Duodenal mucosa (tissue), 2 donors: ENCODE results near the gene HIBADH.
A peak's percentile ranks its signal among the peaks of the same experiment; 100 is the strongest.

Source experiments
- H3K27ac ChIP-seq: one replicate; pipeline ENCODE4 v1.7.0; 2013; ENCODE audit warnings: low read depth, low read length
- H3K27me3 ChIP-seq, 2 donors: one replicate each; pipeline ENCODE4 v1.7.0; 2013; ENCODE audit warnings: low read length in 2 of 2, control low read depth in 1 of 2; ENCODE audit not compliant: insufficient read depth in 2 of 2, control insufficient read depth in 1 of 2
- H3K36me3 ChIP-seq, 2 donors: one replicate each; pipeline ENCODE4 v1.7.0; 2013; ENCODE audit warnings: low read length in 2 of 2, control low read depth in 1 of 2; ENCODE audit not compliant: insufficient read depth in 2 of 2, control insufficient read depth in 1 of 2
- H3K4me1 ChIP-seq, 2 donors: one replicate each; pipeline ENCODE4 v1.7.0; 2013; ENCODE audit warnings: low read length in 2 of 2, control low read depth in 1 of 2; ENCODE audit not compliant: insufficient read depth in 2 of 2, control insufficient read depth in 1 of 2
- H3K4me3 ChIP-seq, 2 donors: one replicate each; pipeline ENCODE4 v1.7.0; 2013; ENCODE audit warnings: low read length in 2 of 2, low read depth in 1 of 2
- H3K9ac ChIP-seq, 2 donors: one replicate each; pipeline ENCODE4 v1.7.0; 2013; ENCODE audit warnings: low read length in 2 of 2, low read depth in 1 of 2
- H3K9me3 ChIP-seq, 2 donors: one replicate each; pipeline ENCODE4 v1.7.0; 2013; ENCODE audit warnings: low read length in 2 of 2, control low read depth in 1 of 2; ENCODE audit not compliant: control insufficient read depth in 1 of 2

Gene HIBADH

DNA sequence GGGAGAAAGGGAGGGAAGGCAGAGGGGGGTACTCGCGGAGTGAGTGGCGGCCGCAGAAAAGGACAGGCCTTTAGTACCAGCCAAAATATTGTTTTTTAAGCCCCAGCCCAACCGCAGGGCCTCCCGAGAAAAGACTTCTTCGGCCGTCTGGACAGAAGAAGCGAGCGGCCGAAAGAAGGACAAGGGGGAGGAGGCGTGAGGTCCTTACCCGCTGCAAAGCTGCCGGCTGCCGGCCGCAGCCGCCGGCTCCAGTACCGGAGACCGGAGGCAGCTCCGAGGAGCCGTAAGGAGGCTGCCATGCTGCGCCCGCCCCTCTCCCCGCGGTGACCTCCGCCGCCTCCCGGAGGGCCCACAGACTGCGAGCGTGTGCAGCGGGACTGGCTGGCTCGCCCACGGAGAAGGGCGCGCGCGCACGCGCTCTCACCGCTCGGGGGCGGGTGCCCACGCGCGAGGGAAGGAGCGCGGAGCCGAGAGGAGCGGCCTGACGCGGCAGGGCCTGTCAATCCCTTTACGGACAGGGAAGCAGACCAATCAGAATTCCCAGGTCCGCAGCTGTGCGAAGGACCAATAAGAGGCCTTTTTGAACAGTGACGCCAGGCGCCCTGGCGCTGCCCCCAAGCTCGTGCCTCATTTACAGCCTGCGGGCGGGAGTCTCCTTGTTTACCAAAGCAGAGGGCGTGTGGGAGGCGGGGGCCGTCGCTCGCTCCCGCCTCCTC lies at the start of gene HIBADH:
TSS of gene HIBADH (minus strand) at position 394 of the 716 bp plus-strand sequence. CDS start at position 299, 95 bp downstream.
- Histone ChIP-seq H3K4me1 (peaks cover 14 to 15% of the 10 kb centered on the region in 2 donors), H3K9ac (peak within 1 kb of the TSS; percentile 91 to 97), H3K36me3 (no peaks in the 10 kb centered on the region), H3K9me3 (no peaks in the 10 kb centered on the region), H3K27me3 (no peaks in the 10 kb centered on the region), H3K4me3 (peak within 1 kb of the TSS; percentile 91 to 97), H3K27ac (peak within 1 kb of the TSS; percentile 76)

DNA sequence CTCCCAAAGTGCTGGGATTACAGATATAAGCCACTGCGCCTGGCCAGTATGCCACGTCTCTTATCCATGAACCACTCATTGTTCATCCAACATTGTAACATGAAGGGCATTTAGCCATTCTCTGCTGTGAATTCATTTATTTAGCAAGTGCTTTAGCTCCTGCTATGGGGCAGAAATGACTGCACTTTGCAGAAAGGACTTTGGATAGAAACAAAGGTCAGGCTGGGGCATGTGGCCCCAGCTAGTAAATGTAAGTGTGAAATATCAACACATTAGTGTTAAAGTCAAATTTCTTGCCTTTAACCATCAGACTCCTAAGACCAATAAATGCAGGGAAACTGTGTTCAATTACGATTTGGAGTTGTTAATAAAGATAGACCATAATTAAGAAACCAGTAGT lies 49.5 kb upstream of the HIBADH start:
- H3K9me3 ChIP-seq: no peaks in the 10 kb centered on the region
- no peak overlapping the region for H3K4me3 ChIP-seq
- H3K27ac ChIP-seq: no peak overlapping the region
- H3K36me3 ChIP-seq: no peaks in the 10 kb centered on the region
- no peak overlapping the region for H3K9ac ChIP-seq
- H3K27me3 ChIP-seq: no peaks in the 10 kb centered on the region
- peaks cover 18 to 30% of the 10 kb centered on the region in 2 donors for H3K4me1 ChIP-seq

DNA sequence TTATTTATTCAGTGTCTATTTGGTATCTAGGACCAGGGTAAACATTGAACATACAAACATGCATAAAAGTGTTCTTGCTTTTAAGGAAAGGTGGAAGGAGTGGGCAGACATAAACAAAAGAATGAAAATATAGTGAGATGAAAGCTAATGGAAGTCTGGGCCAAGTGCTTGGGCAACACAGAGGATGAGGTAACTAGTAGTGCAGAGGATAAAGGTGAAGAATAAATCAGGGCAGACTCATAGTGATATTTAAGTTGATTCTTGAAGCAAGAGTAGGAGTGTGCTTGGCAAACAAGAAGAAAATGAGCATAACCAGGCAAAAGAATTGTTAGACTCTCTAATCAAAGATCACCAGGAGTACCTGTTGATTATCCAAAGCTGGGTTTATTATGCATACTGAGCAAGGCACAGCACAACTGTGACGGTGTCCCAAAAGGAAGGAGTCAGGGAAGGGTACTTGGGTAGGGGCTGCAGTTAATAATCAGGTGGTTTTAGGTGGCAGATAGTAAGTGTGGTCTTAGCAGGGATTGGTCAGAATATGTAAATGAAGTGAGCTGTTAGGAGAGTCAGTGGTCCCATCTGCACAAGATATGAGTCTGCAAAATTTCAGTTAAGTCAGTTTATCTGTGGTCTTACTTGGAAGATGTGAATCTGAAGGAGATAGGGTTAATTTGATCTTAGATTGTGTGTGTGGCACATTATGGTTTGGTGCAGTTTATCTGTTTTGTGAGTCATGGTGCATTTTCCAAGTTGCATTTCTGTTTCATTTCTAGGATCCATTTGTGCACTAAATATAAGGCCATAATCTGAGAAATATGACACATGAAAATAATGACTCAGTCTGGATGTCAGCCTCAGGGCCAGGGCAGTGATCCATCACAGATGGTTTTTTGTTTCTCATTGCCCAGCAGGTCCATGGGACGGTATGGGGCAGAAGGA lies 46.7 kb upstream of the HIBADH start:
- no peaks in the 10 kb centered on the region for H3K36me3 ChIP-seq

DNA sequence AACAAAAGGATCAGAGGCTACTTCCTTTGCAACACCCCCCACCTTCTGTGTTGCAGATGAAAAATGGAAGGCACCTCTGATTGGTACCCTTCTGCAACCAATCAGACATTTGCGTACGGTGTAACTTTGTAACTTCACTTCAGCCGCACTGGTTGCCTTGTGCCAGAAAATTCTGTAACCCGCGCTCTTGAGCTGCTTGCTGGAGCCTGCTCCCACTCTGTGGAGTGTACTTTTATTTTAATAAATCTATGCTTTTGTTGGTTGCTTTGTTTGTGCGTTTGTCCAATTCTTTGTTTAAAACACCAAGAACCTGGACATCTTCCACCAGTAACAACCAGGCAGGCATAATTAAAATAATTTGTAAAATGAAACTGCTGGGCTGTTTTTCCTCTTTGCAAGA lies 45.8 kb upstream of the HIBADH start:
- Histone ChIP-seq H3K9ac (no peak overlapping the region), H3K36me3 (no peaks in the 10 kb centered on the region), H3K4me3 (no peak overlapping the region), H3K4me1 (no peaks in the 10 kb centered on the region), H3K27me3 (no peaks in the 10 kb centered on the region), H3K27ac (no peak overlapping the region), H3K9me3 (no peaks in the 10 kb centered on the region)

More for the DNA sequence above, 46.7 kb upstream of the HIBADH start:
- H3K27ac ChIP-seq: no peak overlapping the region
- no peak overlapping the region for H3K4me3 ChIP-seq
- H3K4me1 ChIP-seq: peaks cover 6 to 7% of the 10 kb centered on the region in 2 donors
- no peak overlapping the region for H3K9ac ChIP-seq
- no peaks in the 10 kb centered on the region for H3K9me3 ChIP-seq
- H3K27me3 ChIP-seq: no peaks in the 10 kb centered on the region

DNA sequence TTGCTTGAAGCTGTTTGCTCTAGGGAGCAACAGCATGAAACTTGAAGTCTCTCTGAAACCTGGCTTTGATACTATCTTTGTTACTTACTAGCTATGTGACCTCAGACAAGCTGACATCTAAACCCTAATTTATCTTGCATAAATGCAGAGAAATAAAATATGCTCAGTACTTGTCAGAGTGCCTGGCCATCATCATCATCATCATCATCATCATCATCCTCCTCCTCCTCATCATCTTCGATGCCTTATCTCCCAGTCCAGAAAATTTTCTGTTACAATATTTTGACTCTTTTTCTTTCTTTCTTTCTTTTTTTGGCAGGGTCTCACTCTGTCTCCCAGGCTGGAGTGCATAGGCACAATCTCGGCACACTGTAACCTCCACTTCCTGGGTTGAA lies 42.5 kb upstream of the HIBADH start:
- Histone ChIP-seq H3K27ac (no peak overlapping the region), H3K4me1 (no peaks in the 10 kb centered on the region), H3K4me3 (no peak overlapping the region), H3K36me3 (no peaks in the 10 kb centered on the region), H3K9ac (no peak overlapping the region), H3K27me3 (no peaks in the 10 kb centered on the region), H3K9me3 (no peaks in the 10 kb centered on the region)

DNA sequence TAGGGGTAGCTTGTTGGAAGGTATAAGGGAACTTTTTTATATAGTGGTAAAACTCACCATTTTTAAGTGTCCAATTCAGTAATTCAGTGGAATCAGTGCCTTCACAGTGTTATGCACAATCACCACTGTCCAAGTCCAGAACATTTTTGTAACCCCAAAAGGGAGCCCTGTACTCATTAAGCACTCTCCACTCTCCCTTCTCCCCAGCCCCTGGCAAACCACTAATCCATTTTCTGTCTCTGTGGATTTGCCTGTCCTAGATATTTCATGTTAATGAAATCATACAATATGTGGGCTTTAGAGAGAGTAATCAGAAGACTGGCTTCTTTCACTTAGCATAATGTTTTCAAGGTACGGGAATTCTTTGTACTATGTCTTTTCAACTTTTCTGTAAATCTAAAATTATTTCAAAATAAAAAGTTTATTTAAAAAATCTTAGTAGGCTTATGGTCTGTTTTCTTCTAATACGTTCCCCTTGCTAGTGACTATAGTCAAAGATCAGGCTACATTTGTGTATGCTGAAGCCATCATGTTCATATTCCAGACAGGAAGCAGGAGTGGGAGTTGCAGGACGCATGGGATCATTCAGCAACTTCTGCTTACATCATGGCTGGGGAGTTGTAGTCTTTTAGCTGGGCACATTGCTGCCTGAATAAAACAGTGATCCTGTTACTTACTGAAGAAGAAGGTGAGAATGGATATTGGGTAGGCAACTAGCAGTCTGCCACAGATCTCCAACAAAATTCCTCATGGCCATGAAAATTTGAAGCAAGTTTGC lies 41.9 kb upstream of the HIBADH start:
- Histone ChIP-seq H3K4me3 (no peak overlapping the region), H3K36me3 (no peaks in the 10 kb centered on the region), H3K4me1 (no peaks in the 10 kb centered on the region), H3K27ac (no peak overlapping the region), H3K27me3 (no peaks in the 10 kb centered on the region), H3K9ac (no peak overlapping the region), H3K9me3 (no peaks in the 10 kb centered on the region)

DNA sequence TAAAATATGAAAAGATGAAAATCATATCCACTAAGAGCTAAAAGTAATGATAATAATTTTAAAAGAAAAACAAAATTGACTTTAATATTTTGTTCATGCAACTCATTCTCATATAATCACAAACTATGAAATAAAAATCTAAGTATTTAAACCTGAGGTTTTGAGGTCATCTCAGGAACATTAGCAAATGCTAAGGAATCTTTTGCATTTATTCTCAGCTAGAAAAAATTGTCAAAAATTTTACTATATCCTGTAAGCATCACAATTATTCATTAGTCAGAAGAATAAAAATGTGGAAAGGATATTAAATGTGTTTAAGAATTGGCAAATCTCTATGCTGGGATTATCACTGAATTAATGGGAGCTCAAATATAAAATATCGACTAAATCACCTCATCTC lies 40.5 kb upstream of the HIBADH start:
- peaks cover 0 to 5% of the 10 kb centered on the region in 2 donors for H3K4me1 ChIP-seq
- H3K4me3 ChIP-seq: no peak overlapping the region
- H3K27me3 ChIP-seq: no peaks in the 10 kb centered on the region
- no peaks in the 10 kb centered on the region for H3K36me3 ChIP-seq
- H3K9me3 ChIP-seq: no peaks in the 10 kb centered on the region
- H3K27ac ChIP-seq: no peak overlapping the region
- no peak overlapping the region for H3K9ac ChIP-seq

DNA sequence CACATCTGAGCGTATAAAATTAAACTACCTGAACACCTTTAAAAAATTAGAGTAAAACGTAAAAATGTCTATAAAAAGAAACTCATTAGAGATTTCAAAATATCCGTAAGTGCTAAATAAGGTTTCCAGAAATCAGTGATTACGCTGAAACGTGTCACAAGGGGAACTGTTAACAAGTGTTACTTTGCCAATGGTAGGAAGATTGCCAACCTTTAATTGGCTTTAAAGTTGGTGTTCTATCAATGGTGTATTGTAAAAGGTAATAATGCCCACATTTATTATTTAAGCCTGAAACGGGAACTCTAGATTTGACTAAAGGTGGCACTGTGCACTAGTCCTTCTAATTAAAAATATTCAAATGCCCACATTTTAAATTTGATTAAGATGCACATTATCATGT lies 37.8 kb upstream of the HIBADH start:
- H3K27me3 ChIP-seq: no peaks in the 10 kb centered on the region
- H3K27ac ChIP-seq: no peak overlapping the region
- H3K9me3 ChIP-seq: no peaks in the 10 kb centered on the region
- peaks cover 3 to 9% of the 10 kb centered on the region in 2 donors for H3K4me1 ChIP-seq
- no peak overlapping the region for H3K9ac ChIP-seq
- H3K4me3 ChIP-seq: no peak overlapping the region
- H3K36me3 ChIP-seq: no peaks in the 10 kb centered on the region

DNA sequence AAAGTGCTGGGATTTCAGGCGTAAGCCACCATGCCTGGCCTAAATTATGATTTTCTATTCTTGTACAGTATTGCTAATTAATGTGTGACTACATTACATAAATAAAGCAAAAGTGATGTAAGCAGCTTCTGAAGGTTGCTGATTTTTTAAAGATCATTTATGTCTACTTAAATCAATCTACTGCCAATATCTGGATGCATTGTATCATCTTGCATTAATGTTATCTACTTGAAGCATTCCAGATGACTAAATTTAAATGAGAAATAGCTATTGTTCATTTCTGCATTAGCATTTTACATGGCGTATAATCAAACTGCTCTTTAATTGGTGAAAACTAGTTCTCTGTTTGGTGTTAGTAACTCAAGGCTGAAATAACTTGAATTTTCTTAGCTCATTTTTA lies 37.1 kb upstream of the HIBADH start:
- no peaks in the 10 kb centered on the region for H3K9me3 ChIP-seq
- H3K4me3 ChIP-seq: no peak overlapping the region
- no peak overlapping the region for H3K9ac ChIP-seq
- no peak overlapping the region for H3K27ac ChIP-seq
- H3K36me3 ChIP-seq: no peaks in the 10 kb centered on the region
- peaks cover 3 to 9% of the 10 kb centered on the region in 2 donors for H3K4me1 ChIP-seq
- no peaks in the 10 kb centered on the region for H3K27me3 ChIP-seq
